ENCODE measurements around the gene C1orf198.

Gene C1orf198, protein sequence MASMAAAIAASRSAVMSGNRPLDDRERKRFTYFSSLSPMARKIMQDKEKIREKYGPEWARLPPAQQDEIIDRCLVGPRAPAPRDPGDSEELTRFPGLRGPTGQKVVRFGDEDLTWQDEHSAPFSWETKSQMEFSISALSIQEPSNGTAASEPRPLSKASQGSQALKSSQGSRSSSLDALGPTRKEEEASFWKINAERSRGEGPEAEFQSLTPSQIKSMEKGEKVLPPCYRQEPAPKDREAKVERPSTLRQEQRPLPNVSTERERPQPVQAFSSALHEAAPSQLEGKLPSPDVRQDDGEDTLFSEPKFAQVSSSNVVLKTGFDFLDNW

DNA sequence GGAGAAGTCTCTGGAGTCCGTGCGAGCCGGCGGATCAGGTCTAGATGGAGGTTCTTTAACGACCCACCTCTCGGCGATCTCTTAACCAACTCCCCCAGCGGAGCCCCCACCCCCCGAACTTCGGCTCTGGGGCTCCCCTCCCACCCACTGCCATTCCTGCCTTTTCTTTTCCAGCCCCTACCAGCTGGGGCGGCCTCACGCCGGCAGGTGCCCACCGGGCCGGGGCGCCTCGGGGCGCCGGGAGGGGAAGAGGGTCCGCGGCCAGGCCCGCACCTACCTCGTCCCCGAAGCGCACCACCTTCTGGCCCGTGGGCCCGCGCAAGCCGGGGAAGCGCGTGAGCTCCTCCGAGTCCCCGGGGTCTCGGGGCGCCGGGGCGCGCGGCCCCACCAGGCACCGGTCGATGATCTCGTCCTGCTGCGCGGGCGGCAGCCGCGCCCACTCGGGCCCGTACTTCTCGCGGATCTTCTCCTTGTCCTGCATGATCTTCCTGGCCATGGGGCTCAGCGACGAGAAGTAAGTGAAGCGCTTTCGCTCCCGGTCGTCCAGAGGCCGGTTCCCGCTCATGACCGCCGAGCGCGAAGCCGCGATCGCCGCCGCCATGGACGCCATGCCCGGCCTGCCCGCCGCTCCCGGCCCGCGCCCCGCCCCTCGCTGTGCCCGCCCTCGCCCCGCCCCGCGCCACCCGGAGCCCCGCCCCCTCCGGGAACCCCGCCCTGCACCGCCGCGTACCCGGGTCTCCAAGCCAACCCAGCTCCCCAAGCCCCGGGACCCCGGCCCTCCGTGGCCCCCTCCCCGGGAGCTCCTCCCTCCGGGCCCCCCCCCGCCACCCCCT, at the start of gene C1orf198:
Gene C1orf198, minus strand, starts transcription at position 619 of the 833 bp plus-strand sequence. Its CDS starts 9 bp downstream, at position 610.
- DNase-seq, result peak; percentile 79

DNA sequence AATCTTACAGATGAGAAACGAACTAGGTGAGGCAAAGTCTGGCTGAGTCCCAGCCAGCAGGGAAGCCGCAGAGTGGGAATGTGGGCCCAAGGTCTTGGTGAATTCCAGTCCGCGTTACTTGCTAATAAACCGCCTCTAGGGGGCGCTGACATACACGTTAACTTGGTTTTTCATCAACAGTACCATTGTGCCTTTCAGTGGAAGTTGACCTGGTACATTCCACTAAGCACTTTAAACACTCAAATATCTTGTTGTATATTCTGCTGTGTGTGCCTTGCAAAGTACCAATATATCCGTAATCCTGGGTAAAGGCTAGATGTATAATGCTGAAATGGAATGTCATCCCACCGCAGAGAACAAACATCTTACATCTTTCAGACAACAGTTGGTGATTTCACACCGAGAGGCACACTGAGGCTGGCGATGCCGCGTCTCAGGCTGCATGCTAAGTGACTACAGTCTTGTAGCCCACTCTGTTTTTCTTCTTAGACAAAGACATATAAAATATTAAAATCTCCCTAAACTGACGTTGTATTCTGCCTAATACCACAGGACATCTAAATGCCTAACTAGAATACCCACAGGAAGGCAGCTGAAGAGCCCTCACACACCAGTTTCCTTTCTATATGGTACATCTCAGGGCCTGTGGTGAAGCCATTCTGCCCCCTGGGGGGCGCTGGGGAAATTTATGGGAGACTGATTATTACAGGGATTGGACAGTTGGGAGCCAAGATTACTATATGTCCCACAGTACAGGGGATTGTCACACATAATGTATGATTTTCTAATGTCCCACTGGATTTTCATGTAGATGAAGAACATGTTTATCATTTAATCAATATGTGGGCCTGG, 49.2 kb upstream of the C1orf198 start:
- DNase-seq, result peak; percentile 69

DNA sequence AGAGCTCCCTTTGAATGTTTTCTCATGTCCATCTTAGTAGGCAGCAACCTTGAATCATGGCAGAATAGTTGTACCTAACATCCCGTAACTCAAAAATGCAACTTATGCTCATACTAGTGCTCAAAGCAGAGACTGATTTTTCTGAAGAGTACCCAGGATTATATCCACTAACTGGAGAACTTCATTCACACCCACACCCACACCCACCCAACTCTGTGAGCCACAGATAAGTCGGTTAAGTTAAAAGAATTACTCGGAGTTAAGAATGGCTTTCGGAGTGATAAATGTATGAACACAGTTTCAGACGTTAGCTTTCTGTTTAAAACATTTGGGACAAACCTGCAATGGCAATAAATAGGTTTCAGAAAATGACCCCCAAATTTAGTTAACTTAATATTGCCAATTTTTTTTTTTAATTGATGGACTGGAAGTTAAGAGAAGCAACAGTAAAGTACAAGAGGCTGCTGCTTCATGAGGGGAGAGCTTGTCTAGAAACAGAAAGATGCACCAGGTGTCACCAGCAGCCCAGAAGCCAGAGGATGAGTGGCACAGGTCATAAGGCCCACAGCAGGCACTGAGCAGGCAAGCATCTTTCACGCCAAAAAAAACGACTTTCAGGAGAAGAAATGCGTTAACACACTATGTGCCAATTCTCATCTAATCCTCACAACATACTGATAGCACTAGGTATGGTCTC, 48.4 kb upstream of the C1orf198 start:
- no peak for DNase-seq

DNA sequence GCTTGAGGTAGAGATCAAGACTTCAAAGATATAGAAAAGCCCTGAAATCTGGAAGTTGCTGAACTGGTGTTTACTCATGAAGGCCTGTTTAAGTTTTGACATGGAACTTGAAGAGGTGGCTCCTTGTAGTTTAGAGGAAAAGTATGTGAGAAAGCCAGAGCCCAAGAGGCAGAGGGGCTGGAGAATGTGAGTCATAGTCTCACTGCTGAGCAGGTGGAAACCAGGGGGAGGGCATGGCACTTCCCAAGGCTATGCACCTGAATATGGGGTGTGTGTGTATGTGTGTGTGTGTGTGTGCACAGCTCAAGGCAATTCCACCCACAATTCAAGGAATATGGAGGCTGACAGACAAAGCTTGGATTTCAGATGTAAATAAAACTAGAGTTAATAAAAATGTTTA, 46.8 kb upstream of the C1orf198 start:
- DNase-seq, result no peak

DNA sequence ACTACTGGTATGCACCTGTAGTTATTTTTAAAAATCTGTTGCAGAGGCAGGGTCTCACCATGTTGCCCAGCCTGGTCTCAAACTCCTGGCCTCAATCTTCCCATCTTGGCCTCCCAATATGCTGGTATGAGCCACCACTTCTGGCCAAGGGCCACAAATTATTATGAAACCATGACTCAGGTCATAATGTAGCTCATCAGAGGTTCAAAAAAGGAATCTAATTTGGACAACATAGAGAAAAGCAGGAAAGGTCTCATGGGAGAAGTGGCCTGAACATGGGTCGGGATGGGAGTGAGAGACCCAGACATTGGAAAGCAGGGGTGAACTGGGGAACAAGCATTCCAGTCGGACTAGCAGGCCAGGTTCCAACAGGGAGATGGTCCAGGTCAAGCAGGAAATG, 45.2 kb upstream of the C1orf198 start:
- DNase-seq, result no peak

DNA sequence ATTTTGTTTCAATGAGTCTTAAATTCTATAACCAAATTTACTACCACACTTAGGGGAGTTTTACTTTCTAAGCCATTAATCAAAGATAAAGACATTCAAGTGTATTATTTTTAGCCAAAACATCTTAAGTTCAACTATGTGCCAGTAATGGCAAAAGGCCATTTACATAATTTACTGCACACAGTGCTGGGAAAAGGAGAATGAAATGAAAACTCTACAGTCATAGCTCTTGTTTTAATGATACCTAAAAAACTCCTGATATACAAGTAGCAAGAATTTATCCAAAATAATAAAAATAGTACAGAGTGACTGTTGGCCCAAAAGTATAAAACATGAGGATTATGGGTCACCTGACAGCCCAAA, 42.4 kb upstream of the C1orf198 start:
- DNase-seq, result no peak

DNA sequence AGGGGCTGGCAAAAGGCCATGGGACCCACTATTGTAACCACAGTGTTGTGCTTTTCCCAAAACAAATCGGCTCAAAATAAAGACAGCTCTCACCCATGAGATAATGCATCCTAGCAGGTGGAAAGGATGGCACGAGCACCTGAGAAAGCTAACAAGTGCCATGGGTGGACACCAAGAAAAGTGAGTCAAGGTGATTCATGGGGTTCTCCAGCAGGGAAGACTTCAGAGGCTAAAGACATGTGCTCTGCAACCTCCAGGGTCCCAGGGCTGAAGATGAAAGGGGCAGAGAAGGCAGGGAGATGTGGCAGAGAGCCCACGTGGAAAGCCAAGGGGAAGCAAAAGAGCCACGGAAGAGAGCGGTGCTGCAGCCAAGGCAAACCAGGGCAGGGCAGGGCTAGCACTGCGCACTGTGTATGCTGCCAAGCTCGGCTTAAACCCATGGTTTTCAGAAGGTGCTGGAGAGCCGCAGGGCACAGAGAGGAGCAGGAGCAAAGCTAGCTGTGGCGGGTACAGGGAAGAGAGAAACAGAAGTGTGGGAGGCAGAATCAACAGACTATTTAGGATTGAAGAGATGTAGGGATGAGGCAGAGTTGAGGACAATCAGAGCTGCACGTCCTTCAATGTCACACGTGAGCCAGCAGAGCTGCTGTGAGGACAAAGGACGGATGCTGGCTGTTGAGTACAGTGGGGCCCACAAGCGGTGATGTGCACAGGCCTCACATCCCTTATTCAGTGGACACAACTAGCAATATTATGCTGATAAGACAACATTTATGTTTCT, 41.8 kb upstream of the C1orf198 start:
- DNase-seq, result no peak

DNA sequence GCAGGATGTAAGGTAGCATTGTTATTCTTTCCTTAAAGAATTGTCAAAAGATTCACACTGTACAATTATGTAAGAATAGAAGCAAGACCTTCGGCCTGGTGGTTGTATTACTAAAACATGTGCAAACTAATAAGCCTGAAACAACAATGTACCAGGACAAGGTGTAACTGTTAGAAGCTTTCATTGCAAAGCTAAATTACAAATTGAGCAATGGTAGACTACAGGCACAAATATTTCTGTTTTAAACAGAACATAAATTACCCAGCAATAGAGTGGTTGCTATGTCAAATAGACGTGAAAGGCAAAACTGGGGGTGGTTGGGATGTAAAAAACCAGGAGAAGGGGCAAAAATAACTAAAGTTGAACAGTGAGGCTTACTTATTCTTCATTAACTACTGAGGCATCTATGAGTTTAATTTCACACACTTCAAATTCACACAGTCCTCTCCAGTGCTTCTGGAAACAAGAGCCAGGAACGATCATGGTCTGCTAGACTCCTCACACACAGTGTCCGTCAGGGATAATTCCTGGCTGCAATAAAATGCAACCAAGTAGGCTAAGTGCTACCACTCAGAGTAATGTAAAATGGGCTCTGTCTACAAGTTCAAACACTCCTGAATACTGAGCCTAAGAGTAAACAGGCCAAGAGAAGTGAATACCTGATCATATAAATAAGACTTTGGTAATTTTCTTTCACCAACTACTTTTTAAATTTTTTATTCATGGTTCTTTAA, 39.3 kb upstream of the C1orf198 start:
- DNase-seq, result no peak

DNA sequence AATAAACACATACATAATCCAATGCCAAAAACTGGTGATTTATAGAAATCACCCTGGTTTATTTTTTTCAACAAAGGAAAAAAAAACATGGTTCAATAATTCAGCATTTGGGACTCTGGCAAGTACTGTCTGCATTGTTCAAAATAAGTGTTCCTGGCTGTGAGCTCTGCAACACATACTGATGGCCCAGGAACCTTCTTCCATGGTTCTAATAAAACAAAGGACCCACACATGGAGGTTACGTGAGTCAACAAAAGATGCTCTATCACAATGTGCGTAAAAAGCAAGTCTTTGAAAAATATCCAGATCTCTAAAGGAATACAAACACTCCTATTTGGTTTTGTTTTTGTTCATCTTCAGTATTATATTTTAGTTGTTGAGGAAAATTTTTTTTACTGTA, 37.9 kb upstream of the C1orf198 start:
- DNase-seq, result no peak

DNA sequence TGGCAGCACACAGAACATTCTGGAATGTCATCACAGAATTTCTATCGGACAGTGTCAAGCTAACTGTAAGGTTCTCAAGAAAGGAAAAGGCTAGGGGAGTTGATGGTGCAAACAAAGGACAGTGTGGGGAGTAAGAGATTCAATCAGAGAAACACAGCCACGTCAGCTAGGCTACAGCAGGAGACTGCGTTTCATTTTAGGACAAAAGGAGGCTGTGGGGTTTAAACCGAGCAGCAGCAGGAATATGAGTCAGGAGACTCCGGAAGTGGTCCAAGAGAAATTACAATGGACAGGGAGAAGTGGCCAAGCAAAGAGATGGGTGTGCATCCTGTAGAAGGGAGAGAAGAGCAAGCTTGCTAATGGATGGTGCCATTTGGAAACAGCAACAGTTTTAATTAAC, 37.4 kb upstream of the C1orf198 start:
- DNase-seq, result no peak

DNA sequence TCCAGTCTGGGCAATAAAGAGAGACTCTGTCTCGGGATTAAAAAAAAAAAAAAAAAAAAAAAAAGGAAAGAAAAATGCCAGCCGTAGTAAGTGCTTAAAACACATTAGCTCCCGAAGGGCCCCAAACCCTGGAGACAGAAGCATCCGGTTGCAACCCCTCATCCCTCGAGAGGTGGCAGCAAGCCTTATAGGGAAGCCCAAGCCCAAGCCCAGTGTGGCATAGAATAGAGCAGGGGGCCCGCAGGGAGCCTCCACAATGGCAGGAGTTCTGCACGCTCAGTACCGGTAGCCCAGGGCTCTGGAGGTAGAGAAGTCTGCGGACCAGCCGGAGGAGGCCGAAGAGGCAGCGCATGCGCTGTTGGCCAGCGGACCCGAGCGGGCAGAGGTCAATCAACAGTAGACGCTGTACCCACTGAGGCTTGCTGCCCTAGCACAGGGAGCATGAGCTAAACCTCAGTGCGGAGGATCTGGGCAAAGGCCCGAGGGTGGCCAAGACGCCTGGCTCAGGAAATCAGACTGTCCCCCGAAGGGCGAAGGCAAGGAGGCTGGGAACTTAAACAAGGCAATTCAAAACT, 34.1 kb upstream of the C1orf198 start:
- DNase-seq, result no peak

DNA sequence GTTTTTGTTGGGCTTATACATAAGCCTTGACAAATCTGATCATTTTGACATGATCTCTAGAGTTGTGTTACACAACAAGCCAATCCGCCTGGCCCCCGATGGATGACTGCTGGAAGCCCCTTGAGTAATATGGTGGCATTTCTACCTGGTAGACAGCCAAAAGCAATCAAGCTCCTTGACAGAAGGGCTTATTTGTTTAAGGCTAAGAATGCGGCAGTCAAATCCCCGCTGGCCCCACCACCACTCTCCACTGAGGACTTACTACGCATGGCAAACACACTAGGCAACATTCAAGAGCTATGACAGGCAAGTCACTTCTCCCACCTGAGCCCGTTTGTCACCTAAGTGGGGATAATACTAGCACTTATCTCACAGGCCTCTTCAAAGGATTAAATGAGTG, 33.4 kb upstream of the C1orf198 start:
- no peak for DNase-seq

DNA sequence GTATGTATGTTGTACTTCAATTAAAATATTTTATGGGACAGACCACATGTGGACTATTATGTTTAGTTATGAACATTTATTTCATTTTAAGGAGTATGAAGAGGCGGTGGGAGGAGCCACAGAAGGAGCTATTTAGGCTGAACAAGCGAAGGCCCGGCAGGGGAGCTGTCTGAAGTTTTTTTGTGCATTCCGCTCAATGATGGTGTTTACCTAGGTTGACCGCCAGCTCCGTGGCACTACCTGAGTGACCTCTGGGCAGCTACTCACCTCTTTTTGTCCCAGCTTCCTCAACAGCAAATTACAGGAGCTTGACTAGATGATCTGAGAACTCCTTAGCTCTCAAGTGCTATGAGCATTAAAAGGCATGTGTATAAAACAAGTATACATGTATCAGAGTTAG, 32.7 kb upstream of the C1orf198 start:
- no peak for DNase-seq

DNA sequence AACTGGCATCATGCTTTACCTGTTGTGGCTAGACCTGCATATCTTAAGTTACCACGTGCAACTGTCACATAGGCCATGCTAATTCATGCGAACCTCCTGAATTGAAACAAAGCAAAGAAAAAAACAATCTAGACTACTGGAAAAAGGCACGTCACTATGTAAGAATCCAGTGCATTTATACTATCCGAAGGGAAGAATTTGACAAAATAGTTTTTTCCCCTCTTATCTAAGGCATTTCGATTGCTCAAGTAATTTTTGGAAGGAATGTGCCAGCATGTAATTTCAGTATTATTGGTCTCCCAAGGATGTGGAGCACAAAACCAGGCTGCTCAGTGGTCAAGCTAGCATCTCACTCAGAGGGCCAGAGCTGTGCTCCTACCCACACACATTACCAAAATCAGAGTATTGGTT, 31.5 kb upstream of the C1orf198 start:
- DNase-seq, result no peak

DNA sequence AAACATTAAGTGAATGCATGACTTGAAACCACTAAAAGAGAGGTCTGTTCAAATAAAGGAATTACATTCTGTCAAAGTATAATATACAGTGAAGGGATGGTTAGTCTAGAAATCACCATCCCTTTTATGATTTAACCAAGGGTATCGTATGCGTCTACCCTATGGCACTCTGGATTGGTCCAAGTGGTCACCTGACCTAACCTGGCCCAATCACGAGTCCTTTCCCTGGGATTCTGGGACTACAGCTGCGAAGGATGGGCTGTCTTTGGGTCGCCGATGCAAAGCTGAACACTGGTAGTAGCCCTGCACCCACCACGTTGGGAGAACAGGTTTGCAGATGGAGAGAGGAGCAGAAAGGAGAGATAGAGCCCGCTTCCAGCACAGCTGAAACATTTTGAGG, 30.4 kb upstream of the C1orf198 start:
- DNase-seq, result no peak

DNA sequence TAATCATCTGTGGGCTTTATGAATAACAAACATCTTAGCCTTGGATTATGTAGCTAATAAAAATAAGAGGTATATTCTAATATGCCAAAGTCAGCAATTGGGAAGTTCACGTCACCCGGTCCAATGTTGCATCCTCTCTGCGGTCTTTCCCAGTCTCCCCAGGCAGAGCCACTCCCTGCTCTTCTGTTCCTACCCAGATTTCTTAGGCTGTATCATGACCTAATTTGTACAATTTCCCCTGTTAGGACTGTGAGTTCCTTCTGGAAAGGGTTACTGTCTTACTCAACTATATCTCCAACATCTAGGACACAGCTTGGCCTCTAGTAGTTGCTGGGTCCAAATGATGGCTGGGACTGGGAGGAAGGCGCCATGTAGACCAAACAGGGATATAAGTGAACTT, 29.8 kb upstream of the C1orf198 start:
- no peak for DNase-seq

DNA sequence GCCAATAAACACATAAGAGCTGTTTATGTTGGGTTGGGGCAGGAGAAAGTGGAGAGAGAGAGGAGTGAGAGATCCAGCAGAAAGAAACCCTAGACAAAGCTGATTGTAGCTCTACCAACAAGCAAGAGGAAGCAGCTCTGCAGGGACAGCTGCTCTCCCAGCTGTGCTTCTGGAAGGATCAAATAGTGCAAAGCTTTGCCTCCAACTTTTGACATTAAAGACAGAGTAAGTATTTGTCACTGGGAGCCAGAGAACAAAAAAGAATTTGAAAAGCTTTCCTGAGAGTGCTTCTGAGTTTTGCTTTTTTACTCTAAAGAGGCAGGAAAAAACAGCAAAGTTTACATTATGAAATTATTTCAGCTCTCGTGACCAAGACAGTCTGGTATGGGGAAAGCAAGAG, 28.5 kb upstream of the C1orf198 start:
- DNase-seq, result no peak

DNA sequence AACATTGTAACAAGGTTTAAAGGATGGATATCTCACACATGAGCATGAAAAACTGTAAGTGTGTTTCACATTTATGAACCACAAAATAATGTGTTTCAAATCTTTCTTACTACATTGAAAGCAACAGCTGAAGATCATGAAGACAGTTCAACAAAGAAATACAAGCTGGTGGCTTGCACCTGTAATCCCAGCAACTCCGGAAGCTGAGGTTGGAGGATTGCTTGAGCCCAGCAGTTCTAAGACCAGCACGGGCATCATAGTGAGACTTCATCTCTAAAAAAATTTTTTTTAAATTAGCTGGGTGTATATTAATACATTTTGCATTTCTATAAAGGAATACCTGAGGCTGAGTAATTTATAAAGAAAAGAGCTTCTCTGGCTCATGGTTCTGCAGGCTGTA, 27.1 kb upstream of the C1orf198 start:
- no peak for DNase-seq

DNA sequence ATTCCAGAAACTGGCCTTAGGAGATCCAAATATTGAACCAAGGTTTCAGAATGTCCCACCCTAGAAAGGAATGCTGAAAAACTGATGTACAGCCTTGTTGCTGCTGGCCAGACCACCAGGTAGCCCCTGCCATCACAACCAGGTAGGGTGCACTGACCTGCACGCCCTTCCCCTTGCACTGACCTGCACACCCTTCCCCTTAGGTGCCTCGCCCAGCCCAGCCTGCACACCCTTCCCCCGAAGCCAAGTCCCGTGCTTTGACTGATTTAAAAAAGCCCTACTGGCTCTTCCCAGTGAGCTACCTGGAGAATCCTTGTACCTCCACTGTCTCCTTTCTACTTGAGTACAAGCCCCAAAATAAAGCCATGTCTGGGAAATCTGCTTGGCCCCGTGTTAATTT, 26.3 kb upstream of the C1orf198 start:
- no peak for DNase-seq

DNA sequence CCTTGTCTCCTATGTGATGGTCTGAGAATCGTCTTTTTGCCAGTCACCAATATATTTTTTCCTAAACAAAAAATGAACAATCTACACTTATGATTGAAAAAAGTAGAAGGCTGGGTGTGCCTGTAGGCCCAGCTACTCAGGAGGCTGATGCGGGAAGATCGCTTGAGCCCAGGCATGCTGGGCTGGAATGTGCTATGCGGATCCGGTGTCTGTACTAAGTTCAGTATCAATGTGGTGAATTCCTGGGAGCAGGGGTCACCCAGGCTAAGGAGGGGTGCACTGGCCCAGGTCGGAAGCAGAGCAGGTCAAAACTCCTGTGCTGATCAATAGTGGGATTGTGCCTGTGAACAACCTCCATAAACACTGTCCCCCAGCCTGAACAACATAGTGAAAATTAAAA, 25.7 kb upstream of the C1orf198 start:
- DNase-seq, result no peak

DNA sequence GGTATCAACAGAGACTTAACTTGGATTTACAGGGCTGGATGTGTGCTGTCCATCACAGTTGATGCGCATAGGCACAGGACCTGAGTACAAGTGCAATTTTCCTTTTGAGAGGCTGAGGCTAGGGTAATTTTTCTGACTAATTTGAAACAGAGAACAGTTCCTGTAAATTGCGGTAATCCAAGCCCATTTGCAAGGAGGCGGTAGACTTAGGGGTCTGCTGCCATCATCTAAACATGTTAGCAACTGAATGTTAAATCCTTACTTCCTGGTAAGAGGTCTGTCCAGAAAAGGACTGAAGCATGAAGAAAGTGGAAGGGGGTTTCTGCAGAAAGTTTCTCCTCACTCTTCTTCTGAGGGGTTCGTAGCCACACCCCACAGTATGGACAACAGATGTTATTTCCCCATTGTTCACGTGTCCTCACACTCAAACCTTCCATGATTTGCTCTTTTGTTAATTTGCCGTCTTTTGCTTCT, 23.7 kb upstream of the C1orf198 start:
- no peak for DNase-seq
